Activated B cell treated with CpG ODN at 0.5 μM for 24 hours (primary cell): ENCODE results near the gene NFKB1. TPM values are rescaled to one million over a fixed set of nuclear protein-coding genes. Genes with fewer than 3 reads are reported as not detected.
A peak's percentile ranks its signal among the peaks of the same experiment; 100 is the strongest.

Experiments used
- ATAC-seq: fragments of 200-7000 bp; cut with Tn5 transposase; one replicate; pipeline ENCODE4 v1.10.0; 2021; ENCODE audit warnings: low read depth, mild to moderate bottlenecking, moderate library complexity
- CTCF ChIA-PET: fragments of 350-600 bp; sonication (Branson Sonifier 250); formaldehyde crosslinking; loops from one replicate; lab custom pipeline; 2021; ENCODE audit warnings: antibody characterized with exemption; lab: Charles Lee
- POLR2A ChIA-PET: fragments of 350-600 bp; sonication (Branson Sonifier 250); formaldehyde crosslinking; loops from one replicate; lab custom pipeline; 2021; ENCODE audit warnings: antibody characterized with exemption; lab: Charles Lee
- DNase-seq: peaks from one replicate; pipeline ENCODE4 v3.0.0; 2022
- H3K27ac Mint-ChIP-seq: one replicate; pipeline ENCODE4 v1.8.0; 2020; ENCODE audit warnings: mixed read lengths
- H3K27me3 Mint-ChIP-seq: one replicate; pipeline ENCODE4 v1.8.0; 2021; ENCODE audit warnings: mixed read lengths
- H3K36me3 Mint-ChIP-seq: one replicate; pipeline ENCODE4 v1.8.0; 2021; ENCODE audit warnings: low read depth, mixed read lengths
- H3K4me1 Mint-ChIP-seq: one replicate; pipeline ENCODE4 v1.8.0; 2021; ENCODE audit warnings: mixed read lengths
- H3K4me3 Mint-ChIP-seq: one replicate; pipeline ENCODE4 v1.8.0; 2020; ENCODE audit warnings: mild to moderate bottlenecking, mixed read lengths
- H3K9me3 Mint-ChIP-seq: one replicate; pipeline ENCODE4 v1.8.0; 2020; ENCODE audit warnings: mixed read lengths
- CTCF ChIP-seq: fragments of 200-600 bp; IDR thresholded peaks from one replicate; pipeline ENCODE4 v1.8.0; 2022; ENCODE audit warnings: antibody characterized with exemption, mild to moderate bottlenecking
- intact Hi-C: fragments of 100-400 bp; cut with micrococcal nuclease; formaldehyde crosslinking; loops from one replicate; pipeline ENCODE4 v1.15.1; 2024
- total RNA-seq: library from RNA; stranded (reverse); gene quantifications from 2 replicates; pipeline ENCODE4 v1.2.3, GENCODE V29; 2022

The NFKB1 gene
- 274 and 308 TPM in 2 replicates for total RNA-seq

- Mint-ChIP-seq H3K27me3 (no peaks in the 10 kb centered on the region), H3K36me3 (peaks cover 33% of the 10 kb centered on the region), H3K4me3 (peak within 1 kb of the TSS; percentile 97), H3K4me1 (peaks cover 31% of the 10 kb centered on the region), H3K9me3 (no peaks in the 10 kb centered on the region), H3K27ac (peak within 1 kb of the TSS; percentile 95)
- ATAC-seq = peak; percentile 71
- TF ChIP-seq CTCF = no peak
- DNase-seq = peak; percentile 76
- ChIA-PET CTCF (interaction anchor here (1.1 to 1.9 kb wide), 3 partner anchors 63 to 592 kb away, joined by 3 to 5 read pairs (median 4); no protein-coding TSS in a partner anchor), POLR2A (interaction anchor here (0.6 to 4.0 kb wide), 31 partner anchors 12 to 684 kb away, joined by 3 to 87 read pairs (median 5); partner anchors contain the start of genes MANBA, SLC9B2 and UBE2D3)
- intact Hi-C loops = loop anchor here (1.0 to 10.0 kb wide), 12 partner anchors 21 to 706 kb away; partner anchors contain the start of genes BANK1, CISD2, MANBA and SLC39A8
These were observed at the start of gene NFKB1 for GRCh38 chr4:102500696-102501446. Gene NFKB1 (plus strand): TSS chr4:102501359. CDS start chr4:102525519, 24,160 bp downstream.

- Mint-ChIP-seq H3K27me3 (peaks cover 3% of the 10 kb centered on the region), H3K27ac (no peak overlapping the region), H3K4me1 (peaks cover 21% of the 10 kb centered on the region), H3K4me3 (no peak overlapping the region), H3K36me3 (no peaks in the 10 kb centered on the region), H3K9me3 (no peaks in the 10 kb centered on the region)
- intact Hi-C loops = loop anchor here (5.0 kb wide), 1 partner anchor 74 kb away; no protein-coding TSS in a partner anchor
- DNase-seq (no peak), ATAC-seq (no peak)
- ChIA-PET POLR2A (no interaction called here), CTCF (no interaction called here)
- TF ChIP-seq CTCF = no peak
These were observed 48.3 kb upstream of the NFKB1 start for GRCh38 chr4:102452854-102453253.

- no peak for DNase-seq
- peaks cover 3% of the 10 kb centered on the region for H3K27me3 Mint-ChIP-seq
- POLR2A ChIA-PET = interaction anchor here (0.6 to 0.7 kb wide), 2 partner anchors 109 to 163 kb away, joined by 3 read pairs; no protein-coding TSS in a partner anchor
- no peak for ATAC-seq
- CTCF ChIA-PET = no interaction called here
- no peak for TF ChIP-seq CTCF
- intact Hi-C loops = loop anchor here (5.0 kb wide), 1 partner anchor 73 kb away; no protein-coding TSS in a partner anchor
- no peaks in the 10 kb centered on the region for H3K36me3 Mint-ChIP-seq
- peak overlapping the region; percentile 25 for H3K27ac Mint-ChIP-seq
- no peaks in the 10 kb centered on the region for H3K9me3 Mint-ChIP-seq
- H3K4me1 Mint-ChIP-seq = peaks cover 21% of the 10 kb centered on the region
- H3K4me3 Mint-ChIP-seq = no peak overlapping the region
These were observed 47.3 kb upstream of the NFKB1 start for GRCh38 chr4:102453827-102454226.

GRCh38 chr4:102454268-102454667 is 46.9 kb upstream of the NFKB1 start:
- Mint-ChIP-seq H3K4me1 (peaks cover 21% of the 10 kb centered on the region), H3K27me3 (peaks cover 3% of the 10 kb centered on the region), H3K27ac (no peak overlapping the region), H3K9me3 (no peaks in the 10 kb centered on the region), H3K4me3 (no peak overlapping the region), H3K36me3 (no peaks in the 10 kb centered on the region)
- TF ChIP-seq CTCF = no peak
- DNase-seq = no peak
- CTCF ChIA-PET = no interaction called here
- ATAC-seq = no peak
- intact Hi-C loops = loop anchor here (5.0 kb wide), 1 partner anchor 73 kb away; no protein-coding TSS in a partner anchor
- POLR2A ChIA-PET = interaction anchor here (1.2 kb wide), 1 partner anchor 46 kb away, joined by 3 read pairs; no protein-coding TSS in a partner anchor
